Effector memory CD4-positive, alpha-beta T cell (primary cell): ENCODE data around the gene PLD6.

Experiments
- DNase-seq, 3 donors: peaks; one replicate each; pipeline ENCODE4 v3.0.0-alpha.2; 2020
- H3K27ac ChIP-seq: 2 replicates; pipeline ENCODE4 v1.7.0; 2013; ENCODE audit warnings: mild to moderate bottlenecking, low read length, moderate library complexity; ENCODE audit not compliant: insufficient read depth, poor library complexity, severe bottlenecking
- H3K27me3 ChIP-seq: replicated peaks from 2 replicates; pipeline ENCODE4 v1.7.0; 2013; ENCODE audit warnings: mild to moderate bottlenecking, low read length; ENCODE audit not compliant: insufficient read depth, control insufficient read depth, poor library complexity, severe bottlenecking
- H3K36me3 ChIP-seq: 2 replicates; pipeline ENCODE4 v1.7.0; 2013; ENCODE audit warnings: mild to moderate bottlenecking, low read length, moderate library complexity; ENCODE audit not compliant: control insufficient read depth, insufficient read depth
- H3K4me1 ChIP-seq: 2 replicates; pipeline ENCODE4 v1.7.0; 2013; ENCODE audit warnings: low read length, mild to moderate bottlenecking; ENCODE audit not compliant: control insufficient read depth, insufficient read depth, poor library complexity, severe bottlenecking
- H3K4me3 ChIP-seq: 2 replicates; pipeline ENCODE4 v1.7.0; 2013; ENCODE audit warnings: low read length, low read depth, mild to moderate bottlenecking; ENCODE audit not compliant: insufficient read depth, poor library complexity, severe bottlenecking
- H3K9me3 ChIP-seq: 2 replicates; pipeline ENCODE4 v1.7.0; 2013; ENCODE audit warnings: mild to moderate bottlenecking, low read length, moderate library complexity; ENCODE audit not compliant: control insufficient read depth

PLD6 gene

GRCh38 chr17:17214646-17215436 lies 8.7 kb upstream of the PLD6 start:
- no peaks in the 10 kb centered on the region for H3K4me1 ChIP-seq
- H3K4me3 ChIP-seq = no peak overlapping the region
- H3K9me3 ChIP-seq = no peaks in the 10 kb centered on the region
- peaks cover 63% of the 10 kb centered on the region for H3K36me3 ChIP-seq
- DNase-seq = no peak
- no peak overlapping the region for H3K27ac ChIP-seq
- no peaks in the 10 kb centered on the region for H3K27me3 ChIP-seq

DNA sequence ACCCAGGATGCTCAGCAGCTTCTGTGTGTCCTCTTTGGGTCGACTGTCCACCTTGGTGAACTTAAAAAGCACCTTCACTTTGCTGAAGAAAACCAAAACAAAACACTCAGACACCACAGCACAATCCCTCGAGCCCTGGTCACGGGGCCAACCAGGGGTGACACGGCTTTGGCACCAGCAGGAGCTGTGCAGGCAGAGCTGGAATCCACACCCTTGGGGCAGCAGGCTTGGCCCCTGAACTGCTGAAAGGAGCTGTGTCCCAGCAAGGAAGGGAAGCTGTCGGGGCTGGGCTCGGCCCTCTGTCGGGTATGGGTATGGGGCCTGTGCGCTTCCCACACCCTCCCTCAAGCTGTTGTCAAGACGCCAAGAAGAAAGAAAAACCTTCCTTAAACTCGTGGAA lies 7.6 kb upstream of the PLD6 start:
- Histone ChIP-seq H3K4me1 (no peaks in the 10 kb centered on the region), H3K36me3 (peaks cover 58% of the 10 kb centered on the region), H3K27me3 (no peaks in the 10 kb centered on the region), H3K27ac (no peak overlapping the region), H3K4me3 (no peak overlapping the region), H3K9me3 (no peaks in the 10 kb centered on the region)
- DNase-seq = no peak

- H3K9me3 ChIP-seq = no peaks in the 10 kb centered on the region
- no peaks in the 10 kb centered on the region for H3K27me3 ChIP-seq
- peaks cover 4% of the 10 kb centered on the region for H3K36me3 ChIP-seq
- H3K4me3 ChIP-seq = no peak overlapping the region
- no peak overlapping the region for H3K27ac ChIP-seq
- DNase-seq = no peak
- H3K4me1 ChIP-seq = peaks cover 23% of the 10 kb centered on the region
These were observed 1.9 kb upstream of the PLD6 start for GRCh38 chr17:17207998-17208397.

DNA sequence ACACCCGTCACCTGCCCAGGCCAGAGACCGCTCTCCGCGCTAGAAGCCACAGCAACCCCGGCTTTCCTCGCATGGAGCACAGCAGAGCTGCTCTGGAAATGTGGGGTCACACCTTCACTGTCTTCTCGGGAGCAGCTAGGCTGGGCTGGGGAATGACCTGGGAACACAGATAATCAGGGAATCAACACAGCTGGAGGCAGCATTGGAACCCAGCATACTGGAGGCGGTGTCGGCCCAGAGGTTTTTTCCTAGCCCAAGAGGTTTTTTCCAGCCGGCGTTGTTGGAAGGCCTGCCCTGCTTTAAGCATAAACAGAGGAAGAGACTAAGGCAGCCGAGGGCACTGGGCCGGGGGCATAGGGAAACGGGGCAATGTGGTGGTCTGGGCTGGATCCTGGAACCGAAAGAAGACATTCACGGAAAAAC lies 791 bp upstream of the PLD6 start:
- Histone ChIP-seq H3K9me3 (no peaks in the 10 kb centered on the region), H3K36me3 (no peaks in the 10 kb centered on the region), H3K4me3 (no peak overlapping the region), H3K27ac (no peak overlapping the region), H3K4me1 (peaks cover 23% of the 10 kb centered on the region), H3K27me3 (no peaks in the 10 kb centered on the region)
- DNase-seq = no peak

- Histone ChIP-seq H3K36me3 (peaks cover 1% of the 10 kb centered on the region), H3K27ac (peak overlapping the region; percentile 76), H3K4me1 (peaks cover 23% of the 10 kb centered on the region), H3K9me3 (no peaks in the 10 kb centered on the region), H3K27me3 (no peaks in the 10 kb centered on the region), H3K4me3 (peak overlapping the region; percentile 37)
- DNase-seq = peak; percentile 27 to 45 (median 31)
These were observed 587 bp downstream of the PLD6 start for GRCh38 chr17:17205368-17206123.

- peak overlapping the region; percentile 76 for H3K27ac ChIP-seq
- H3K4me3 ChIP-seq = peak overlapping the region; percentile 37
- H3K27me3 ChIP-seq = no peaks in the 10 kb centered on the region
- peaks cover 23% of the 10 kb centered on the region for H3K4me1 ChIP-seq
- H3K36me3 ChIP-seq = peaks cover 6% of the 10 kb centered on the region
- no peaks in the 10 kb centered on the region for H3K9me3 ChIP-seq
- DNase-seq = no peak
These were observed 1.4 kb downstream of the PLD6 start for GRCh38 chr17:17204635-17205231.

- Histone ChIP-seq H3K36me3 (peaks cover 6% of the 10 kb centered on the region), H3K4me3 (peak overlapping the region; percentile 37), H3K27ac (peak overlapping the region; percentile 76), H3K27me3 (no peaks in the 10 kb centered on the region), H3K4me1 (peaks cover 23% of the 10 kb centered on the region), H3K9me3 (no peaks in the 10 kb centered on the region)
- no peak for DNase-seq
These were observed 2.0 kb downstream of the PLD6 start for GRCh38 chr17:17204041-17204591.

GRCh38 chr17:17203173-17203730 lies 2.9 kb downstream of the PLD6 start:
- Histone ChIP-seq H3K4me1 (peaks cover 23% of the 10 kb centered on the region), H3K27me3 (no peaks in the 10 kb centered on the region), H3K9me3 (no peaks in the 10 kb centered on the region), H3K4me3 (no peak overlapping the region), H3K36me3 (peaks cover 6% of the 10 kb centered on the region), H3K27ac (no peak overlapping the region)
- DNase-seq = no peak

GRCh38 chr17:17201907-17202306 lies 4.2 kb downstream of the PLD6 start:
- Histone ChIP-seq H3K4me1 (peaks cover 23% of the 10 kb centered on the region), H3K36me3 (peaks cover 6% of the 10 kb centered on the region), H3K27me3 (no peaks in the 10 kb centered on the region), H3K9me3 (no peaks in the 10 kb centered on the region), H3K27ac (no peak overlapping the region), H3K4me3 (no peak overlapping the region)
- DNase-seq = no peak
